H7 (cell line): ENCODE measurements around the gene PTGER2. TPM values are rescaled to one million over a fixed set of nuclear protein-coding genes. Genes with fewer than 3 reads are reported as not detected.

Source experiments
- DNase-seq: peaks from one replicate; pipeline ENCODE4 v3.0.0; 2012
- H3K27me3 ChIP-seq: 2 replicates; pipeline ENCODE4 v1.6.0; 2011; ENCODE audit warnings: mild to moderate bottlenecking, low read length; ENCODE audit not compliant: control insufficient read depth, insufficient read depth
- H3K36me3 ChIP-seq: replicated peaks from 2 replicates; pipeline ENCODE4 v1.5.1; 2011; ENCODE audit warnings: low read length; ENCODE audit not compliant: control insufficient read depth, insufficient read depth
- H3K4me3 ChIP-seq: 2 replicates; pipeline ENCODE4 v1.5.1; 2011; ENCODE audit warnings: low read depth, mild to moderate bottlenecking, control low read depth, low read length, moderate library complexity; ENCODE audit not compliant: insufficient read depth
- total RNA-seq: library from RNA; depleted of rRNA; stranded (reverse); fragments of >200 nt; shearing (Covaris generic); gene quantifications from 2 replicates; pipeline ENCODE4 v1.2.3, GENCODE V29; 2014; rRNA removed

PTGER2 gene
- total RNA-seq, 1 experiment from 2014 or later: 0.24 TPM

DNA sequence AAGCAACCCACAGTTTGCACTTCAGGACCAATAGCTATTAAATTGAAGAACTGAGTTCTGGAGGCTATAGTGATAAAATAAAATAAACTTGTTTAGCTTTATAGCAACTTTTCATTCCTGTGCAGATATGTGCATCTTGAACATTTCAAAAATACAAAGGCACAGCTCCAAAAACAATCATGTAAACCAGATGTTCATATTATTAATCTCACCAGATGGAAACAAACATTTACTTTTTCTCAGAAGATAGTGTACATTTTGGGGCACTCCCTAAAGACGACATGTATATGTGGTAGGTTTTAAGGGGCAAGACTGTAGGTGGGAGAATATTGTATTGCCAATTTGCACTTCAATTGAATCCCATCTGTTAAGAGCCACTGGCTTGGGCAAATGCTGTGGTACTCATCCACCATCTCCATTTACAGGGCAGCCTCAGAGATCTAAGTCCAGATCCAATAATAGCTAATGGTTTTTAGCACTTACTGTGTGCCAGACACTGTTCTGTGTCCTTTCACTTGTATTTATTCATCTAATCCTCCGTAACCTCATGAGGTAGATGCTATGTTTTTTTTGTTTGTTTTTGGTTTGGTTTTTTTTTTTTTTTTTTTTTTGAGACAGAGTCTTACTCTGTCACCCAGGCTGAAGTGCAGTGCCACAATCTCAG, 49.1 kb downstream of the PTGER2 start:
- Histone ChIP-seq H3K4me3 (no peak overlapping the region), H3K36me3 (no peaks in the 10 kb centered on the region), H3K27me3 (no peaks in the 10 kb centered on the region)
- DNase-seq: no peak

DNA sequence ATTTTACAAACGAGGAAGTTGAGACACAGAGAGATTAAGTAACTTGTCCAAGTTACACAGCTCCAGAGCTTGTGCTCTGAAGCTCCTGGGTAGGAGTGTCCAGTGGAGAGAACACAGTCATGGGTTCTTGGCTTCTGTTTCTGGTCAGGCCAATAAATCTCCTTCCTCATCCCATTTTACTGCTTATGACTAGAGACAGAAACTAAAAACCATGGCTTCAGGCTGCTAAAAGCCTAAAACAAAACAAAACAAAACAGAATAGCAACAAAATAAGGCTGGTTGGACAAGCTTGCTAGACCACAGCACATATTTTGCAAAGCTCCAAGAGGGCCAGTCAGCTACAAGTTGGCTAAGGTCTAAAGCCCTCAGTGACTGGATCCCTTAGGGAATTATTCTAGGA, 49.8 kb downstream of the PTGER2 start:
- Histone ChIP-seq H3K27me3 (no peaks in the 10 kb centered on the region), H3K36me3 (no peaks in the 10 kb centered on the region), H3K4me3 (no peak overlapping the region)
- no peak for DNase-seq

GRCh38 chr14:52365071-52365470, 51.0 kb downstream of the PTGER2 start:
- DNase-seq: no peak

DNA sequence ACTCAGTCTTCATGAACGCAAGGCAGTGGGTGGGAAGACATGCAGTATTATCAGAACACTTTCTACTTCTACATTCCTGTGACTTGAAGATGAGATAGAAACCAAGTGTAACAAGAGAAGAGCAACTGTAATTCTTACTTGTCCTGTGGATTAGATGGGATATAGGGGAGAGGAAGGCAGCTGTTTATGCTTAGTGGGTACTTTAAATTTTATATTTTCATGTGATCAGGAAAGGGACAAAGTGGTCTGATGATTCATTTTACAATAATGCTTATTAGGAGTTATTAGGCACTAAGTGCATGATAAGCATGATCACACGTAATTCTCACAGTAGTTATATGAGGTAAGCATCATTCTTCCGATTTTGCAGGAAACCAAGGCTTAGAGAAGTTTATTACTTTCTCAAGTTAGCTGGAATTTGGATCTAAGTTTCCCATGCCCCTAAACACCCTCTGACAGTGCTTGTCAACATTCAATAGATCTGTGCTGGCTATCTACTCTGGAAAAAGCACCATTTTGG, 52.7 kb downstream of the PTGER2 start:
- H3K36me3 ChIP-seq: no peaks in the 10 kb centered on the region
- DNase-seq: no peak

More at GRCh38 chr14:52365071-52365470, 51.0 kb downstream of the PTGER2 start:
- no peaks in the 10 kb centered on the region for H3K27me3 ChIP-seq
- no peaks in the 10 kb centered on the region for H3K36me3 ChIP-seq
- H3K4me3 ChIP-seq: no peak overlapping the region

DNA sequence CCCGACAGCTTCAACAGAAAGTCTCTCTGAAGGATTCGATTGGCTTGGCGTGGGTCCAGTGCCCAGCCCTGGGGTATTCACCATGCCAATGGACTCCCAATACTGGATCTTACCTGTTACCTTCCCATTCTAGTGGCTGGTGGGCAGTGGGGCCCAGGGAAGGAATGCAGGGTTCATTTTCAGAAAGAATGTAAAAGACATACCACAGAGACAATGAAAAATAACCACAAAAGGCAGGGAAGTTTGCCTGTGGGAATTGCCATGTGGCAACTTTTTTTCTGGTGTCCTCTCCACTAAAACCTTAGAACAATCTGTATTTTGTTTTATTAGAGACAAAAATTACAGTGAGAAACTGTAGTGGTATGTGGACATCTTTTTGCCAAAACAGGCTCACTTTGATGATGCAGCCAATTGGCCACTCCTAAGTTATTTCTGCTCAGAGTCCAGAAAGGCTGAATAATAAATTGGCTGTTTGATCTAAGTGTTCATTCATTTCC, 55.2 kb downstream of the PTGER2 start:
- DNase-seq: no peak
- no peaks in the 10 kb centered on the region for H3K27me3 ChIP-seq
- H3K4me3 ChIP-seq: no peak overlapping the region
- no peaks in the 10 kb centered on the region for H3K36me3 ChIP-seq

More for the DNA sequence above, 52.7 kb downstream of the PTGER2 start:
- H3K4me3 ChIP-seq: no peak overlapping the region
- no peaks in the 10 kb centered on the region for H3K27me3 ChIP-seq

DNA sequence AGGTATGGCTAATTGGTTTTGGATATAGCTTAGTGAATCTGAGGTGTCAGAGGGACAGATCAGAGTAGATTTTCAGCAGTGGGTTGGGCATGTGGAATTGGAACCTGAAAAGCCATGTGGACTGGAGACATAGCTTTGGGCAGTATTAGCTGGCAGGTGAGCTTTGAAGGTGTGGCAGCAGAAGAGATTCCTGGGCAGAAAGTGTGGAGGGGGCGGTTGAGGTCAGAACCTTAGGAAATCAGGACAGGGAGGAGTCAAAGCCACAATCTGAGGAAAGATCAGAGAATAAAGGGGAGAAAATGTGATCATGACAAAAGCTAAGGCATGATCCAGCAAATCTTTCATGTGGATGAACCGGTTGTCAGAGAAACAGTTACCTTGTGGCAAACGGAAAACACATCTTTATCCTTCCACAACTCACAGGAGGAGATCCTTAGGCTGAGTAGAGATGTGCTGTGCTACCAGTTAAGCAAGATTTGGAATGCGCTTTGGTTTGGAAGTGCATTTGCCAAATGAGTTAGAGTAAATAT, 56.4 kb downstream of the PTGER2 start:
- no peaks in the 10 kb centered on the region for H3K36me3 ChIP-seq
- DNase-seq: no peak
- H3K4me3 ChIP-seq: no peak overlapping the region

DNA sequence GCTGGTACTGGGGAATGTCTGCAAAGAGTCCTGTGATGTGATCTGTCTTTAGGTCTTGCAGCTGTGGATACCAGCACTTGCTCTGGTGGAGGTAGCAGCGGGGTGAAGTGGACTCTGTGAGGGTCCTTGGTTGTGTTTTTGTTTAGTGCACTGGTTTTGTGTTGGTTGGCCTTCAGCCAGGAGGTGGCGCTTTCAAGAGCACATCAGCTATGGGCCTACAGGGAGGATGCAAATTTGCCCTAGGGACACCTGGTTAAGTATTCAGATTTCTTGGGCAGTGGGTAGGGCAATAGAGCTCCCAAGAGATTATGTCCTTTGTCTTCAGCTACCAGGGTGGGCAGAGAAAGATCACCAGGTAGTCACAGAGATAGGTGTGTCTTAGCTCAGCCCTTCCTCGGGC, 63.8 kb downstream of the PTGER2 start:
- H3K4me3 ChIP-seq: no peak overlapping the region
- DNase-seq: no peak
- no peaks in the 10 kb centered on the region for H3K36me3 ChIP-seq

More for the DNA sequence above, 56.4 kb downstream of the PTGER2 start:
- H3K27me3 ChIP-seq: no peaks in the 10 kb centered on the region

More for the DNA sequence above, 63.8 kb downstream of the PTGER2 start:
- H3K27me3 ChIP-seq: no peaks in the 10 kb centered on the region

Other genes starting within 250 kb of the PTGER2 start
- 5.1 and 9.6 TPM in 2 replicates for gene NID2, start 245.3 kb upstream of the PTGER2 start, total RNA-seq
- not detected in 2 replicates for gene PTGDR, start 46.6 kb upstream of the PTGER2 start, total RNA-seq
- gene TXNDC16, start 238.2 kb downstream of the PTGER2 start, total RNA-seq: 8.1 and 10.8 TPM in 2 replicates
- gene GPR137C, start 238.5 kb downstream of the PTGER2 start, total RNA-seq: 0.69 and 2.3 TPM in 2 replicates